Activated gamma-delta T cell treated with anti-CD3 and anti-CD28 coated beads, Interleukin-2, amount 50 U/mL, for 16 hours (primary cell): ENCODE measurements around the gene LRRTM1.

Experiments
- DNase-seq: peaks from one replicate; pipeline ENCODE4 v3.0.0-alpha.2; 2020; ENCODE audit warnings: low read depth

Gene LRRTM1, protein sequence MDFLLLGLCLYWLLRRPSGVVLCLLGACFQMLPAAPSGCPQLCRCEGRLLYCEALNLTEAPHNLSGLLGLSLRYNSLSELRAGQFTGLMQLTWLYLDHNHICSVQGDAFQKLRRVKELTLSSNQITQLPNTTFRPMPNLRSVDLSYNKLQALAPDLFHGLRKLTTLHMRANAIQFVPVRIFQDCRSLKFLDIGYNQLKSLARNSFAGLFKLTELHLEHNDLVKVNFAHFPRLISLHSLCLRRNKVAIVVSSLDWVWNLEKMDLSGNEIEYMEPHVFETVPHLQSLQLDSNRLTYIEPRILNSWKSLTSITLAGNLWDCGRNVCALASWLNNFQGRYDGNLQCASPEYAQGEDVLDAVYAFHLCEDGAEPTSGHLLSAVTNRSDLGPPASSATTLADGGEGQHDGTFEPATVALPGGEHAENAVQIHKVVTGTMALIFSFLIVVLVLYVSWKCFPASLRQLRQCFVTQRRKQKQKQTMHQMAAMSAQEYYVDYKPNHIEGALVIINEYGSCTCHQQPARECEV

DNA sequence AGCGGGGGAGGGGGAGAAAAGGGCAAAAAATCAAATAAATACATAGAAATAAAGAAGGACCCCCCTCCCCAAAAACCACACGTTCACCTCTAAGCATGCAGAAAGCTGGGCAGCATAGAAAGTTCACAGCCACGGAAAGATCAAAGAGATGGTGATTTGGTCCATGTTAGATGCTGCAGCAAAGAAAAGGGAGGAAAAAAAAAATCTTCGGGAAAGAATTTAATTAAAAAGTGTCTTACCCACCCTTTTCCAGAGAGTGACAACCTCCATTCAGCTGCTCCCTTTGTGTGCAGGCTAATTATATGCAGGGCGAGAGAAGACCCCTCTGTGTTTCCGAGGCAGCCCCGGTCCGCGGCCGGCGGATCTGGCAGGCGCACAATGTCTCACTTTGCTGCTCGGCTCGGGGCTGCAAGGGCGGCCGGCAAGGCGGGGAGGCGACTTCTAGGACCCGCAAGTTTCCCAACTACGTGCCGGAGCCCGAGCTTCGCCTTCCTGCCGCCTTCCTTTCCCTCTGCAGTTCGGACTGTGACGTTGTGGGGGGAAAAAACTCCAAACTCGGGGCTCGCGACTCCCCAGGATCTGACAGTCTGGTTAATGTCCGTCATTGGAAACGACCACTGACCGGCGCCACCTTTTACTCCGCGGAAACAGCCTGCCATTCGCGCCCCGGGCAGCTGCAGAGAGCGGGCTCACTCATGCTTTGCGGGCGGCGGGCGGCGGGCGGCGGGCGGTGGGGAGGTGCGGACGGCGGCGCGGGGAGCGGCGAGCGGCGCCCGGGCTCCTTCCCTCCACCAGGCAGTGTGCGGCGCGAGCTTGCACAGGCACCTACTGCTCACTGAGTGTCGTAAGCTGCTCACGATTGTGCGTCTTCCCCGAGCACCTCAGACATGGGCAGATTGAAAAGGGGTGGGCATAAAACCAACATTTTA lies at the start of gene LRRTM1:
Gene LRRTM1 (minus strand): TSS at position 844 of the 929 bp plus-strand sequence. CDS start 933 bp downstream, outside the sequence.
- no peak for DNase-seq

DNA sequence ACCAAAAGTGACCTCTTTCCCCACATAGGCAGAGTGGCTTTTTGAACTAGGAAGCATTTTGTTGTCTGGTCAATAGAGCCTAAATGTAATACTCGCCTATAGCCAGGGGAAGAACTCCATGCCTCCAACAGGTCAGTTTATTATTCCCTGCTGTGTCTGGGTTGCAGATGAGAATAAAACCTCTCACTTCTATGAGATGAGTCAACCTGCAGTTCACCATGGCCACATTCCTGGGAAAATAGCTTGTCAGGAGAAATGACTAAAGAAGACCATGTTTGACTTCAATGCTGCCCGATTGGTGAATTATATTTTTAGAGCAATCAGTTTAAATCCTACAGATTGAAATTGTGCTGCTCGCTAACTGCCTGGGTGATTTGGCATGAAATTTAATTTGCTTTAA lies 46.7 kb upstream of the LRRTM1 start:
- DNase-seq, result no peak

DNA sequence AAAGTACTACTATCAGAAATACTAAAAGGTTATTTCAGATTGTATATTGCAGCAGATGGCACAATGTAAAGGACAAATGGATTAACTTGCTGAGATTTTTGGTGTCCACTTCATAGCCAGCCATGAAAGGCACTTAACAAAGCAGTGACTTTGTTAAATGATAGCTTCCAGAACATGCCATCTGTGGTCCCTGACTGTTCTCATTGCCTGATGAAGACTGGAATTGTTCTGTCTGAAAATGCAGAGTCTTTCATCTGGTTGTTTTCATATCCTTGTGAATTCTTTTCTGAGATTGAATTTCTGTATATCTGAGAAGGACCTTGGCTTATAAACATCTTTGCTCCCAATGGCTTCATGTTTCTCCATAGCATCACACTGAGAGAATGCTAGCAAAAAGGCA lies 44.4 kb upstream of the LRRTM1 start:
- DNase-seq, result no peak

DNA sequence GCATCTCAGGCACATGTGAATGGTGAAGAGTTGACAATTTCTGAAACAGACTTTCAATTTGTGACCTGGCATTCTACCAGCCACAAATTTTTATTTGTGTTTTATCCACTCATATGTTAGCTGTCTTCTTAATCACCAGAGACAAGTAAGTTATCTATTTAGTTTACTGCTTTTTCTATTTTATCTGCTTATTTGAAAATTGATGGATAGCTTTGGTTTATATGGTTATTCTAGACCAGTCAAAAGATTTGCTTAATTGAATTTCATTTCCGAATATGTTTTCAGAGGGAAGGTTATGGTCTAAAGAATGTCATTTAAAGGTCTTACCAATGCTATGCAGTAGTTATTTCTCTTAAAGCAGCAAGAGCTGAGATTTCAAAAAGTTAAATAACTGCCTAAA lies 43.5 kb upstream of the LRRTM1 start:
- no peak for DNase-seq

DNA sequence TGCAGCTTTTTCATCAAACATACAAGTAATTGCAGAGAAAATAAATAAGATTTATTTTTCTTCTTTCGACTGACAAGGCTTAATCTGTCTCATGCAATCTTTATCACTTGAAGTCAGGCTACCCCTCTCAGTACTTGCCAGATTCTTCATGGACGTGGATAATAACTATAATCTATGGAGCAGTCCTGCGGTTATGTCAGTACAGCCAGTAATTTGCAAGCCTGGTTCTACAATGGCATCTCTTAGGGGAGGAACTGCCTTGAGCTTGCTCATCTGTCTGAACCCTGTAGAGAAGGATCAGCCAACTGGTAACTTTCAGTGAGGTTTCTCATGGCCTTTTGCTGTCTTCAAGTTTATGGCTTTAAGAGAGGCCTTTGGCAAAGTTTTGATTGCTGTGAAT lies 35.5 kb upstream of the LRRTM1 start:
- DNase-seq, result no peak

DNA sequence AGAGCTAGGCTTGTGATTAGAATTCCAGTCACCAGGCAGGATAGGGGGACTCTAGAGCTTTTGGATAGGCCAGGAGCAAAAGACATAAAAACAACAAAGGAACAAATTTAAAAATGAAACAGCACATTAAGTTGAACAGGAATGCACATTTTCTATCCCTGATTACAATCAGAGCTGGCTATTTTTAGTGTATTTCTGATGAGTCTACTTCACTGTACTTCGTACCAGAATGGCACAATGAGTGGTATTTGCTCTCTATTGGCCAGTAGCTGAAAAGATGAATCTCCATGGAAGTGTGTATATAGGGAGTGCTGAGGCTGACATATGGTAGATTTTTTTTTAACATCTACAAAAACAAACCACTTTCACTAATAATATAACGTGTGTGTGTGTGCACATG lies 34.2 kb upstream of the LRRTM1 start:
- no peak for DNase-seq

DNA sequence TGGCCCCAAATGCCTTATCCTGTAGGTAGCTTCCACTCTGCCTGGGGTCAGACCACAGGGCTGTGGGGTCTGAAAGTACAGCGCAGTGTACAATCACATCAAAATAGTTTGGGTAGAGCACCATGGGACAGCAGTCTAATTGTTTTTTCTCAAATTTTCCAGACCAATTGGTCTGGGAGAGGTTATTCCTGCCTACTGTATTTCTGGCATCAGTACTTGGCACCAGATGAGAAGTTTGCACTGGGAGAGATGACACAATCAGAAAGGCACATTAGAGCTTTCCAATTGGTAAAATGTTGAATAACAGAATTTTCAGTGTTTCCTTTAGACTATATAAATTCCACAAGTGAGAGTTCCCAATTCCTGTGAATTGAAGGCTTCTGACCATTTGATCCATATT lies 30.9 kb upstream of the LRRTM1 start:
- no peak for DNase-seq

DNA sequence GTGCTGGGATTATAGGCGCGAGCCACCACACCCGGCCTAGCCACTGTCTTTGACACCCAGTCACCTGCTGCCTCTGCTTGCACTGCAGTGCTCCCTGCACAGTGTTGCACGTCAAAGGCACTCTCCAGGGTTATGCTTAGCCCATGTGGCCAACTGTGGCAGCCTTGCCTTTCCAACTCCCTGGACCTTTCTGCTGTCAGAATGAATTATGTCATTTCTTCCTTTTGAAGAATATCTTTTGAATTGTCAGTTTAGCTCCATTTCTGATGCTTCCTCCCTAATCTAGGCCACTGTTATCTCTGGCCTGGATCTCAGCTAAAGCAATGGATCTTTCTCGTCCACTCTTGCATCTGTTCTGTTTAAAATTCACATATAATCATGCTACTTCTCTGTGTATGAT lies 29.3 kb upstream of the LRRTM1 start:
- no peak for DNase-seq

DNA sequence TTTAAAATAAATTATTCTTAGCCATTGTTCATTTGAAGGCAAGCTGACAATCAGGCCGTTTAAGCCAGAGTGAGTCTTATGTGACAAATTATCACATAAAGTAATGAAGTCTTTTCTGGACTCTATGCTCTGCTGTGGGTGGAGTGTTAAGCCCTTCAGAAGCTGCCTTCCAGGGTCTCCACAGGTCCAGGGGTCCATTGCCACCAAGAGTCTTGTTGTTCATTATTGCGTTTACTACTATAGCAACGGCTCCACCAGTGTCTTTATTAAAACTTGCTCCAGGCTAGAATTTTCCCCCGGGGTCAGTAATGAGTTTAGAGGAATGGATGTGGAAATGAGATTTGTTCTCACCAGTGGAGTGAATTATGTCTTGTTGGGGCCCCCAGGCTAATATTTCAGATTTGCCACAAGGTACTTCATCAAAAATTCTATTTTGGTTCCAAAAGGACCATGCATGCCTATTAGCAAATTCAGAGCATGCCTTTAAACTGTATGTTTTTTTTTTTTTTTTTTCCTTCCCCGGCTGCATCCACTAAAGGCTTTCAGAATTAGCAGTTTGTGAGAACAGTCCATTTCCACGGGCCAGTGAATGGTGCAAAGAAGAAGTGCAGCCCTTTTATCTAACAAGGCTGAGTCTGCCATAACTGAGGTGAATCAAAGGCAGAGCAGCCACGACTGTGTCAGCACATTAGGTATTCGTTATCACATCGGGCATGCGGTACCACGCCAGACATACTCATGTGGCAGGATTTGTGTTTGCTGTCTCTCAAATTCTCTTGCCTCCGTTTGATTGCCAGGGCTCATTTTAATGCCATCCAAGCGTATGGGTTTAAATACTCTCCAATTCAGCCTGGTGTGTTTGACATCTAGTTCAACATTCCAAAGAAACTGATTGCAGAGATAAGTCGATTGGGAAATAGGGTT lies 26.2 kb upstream of the LRRTM1 start:
- DNase-seq, result no peak

DNA sequence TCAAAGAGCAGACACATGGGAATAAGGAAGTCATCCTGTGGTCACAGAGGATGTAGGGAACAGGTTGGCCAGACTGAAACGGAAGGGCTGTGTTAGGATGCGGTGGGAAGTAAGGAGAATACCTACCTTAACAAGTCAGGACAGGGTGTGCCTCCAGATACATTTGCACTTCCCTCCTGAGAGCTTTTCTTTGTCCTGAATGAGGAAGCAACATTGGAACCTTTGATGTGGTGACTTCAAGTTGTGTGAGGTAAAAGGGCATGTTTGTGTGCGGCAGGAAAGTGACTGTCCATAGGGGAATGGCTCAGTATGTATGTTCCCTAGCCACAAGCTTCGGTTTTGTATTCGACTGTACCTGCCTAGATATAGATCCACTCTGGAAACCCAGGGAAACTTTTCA lies 24.9 kb upstream of the LRRTM1 start:
- DNase-seq, result no peak

DNA sequence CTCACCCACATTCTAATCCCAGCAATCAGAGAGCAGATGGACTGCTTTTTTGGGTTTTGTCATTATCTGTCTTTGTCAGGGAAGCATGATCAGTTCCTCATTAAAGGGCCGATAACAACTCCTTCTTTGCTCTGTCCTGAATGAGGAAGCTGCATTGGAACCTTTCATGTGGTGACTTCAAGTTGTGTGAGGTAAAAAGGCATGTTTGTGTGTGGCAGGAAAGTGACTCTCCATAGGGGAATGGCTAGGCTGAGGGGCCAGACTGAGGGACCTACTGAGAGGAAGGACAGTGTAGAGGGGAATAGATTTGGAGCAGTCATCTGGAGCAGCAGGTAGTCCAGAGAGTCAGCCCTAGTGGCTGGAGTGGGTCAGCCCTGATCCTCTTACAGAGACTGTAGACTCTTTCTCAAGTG lies 23.6 kb upstream of the LRRTM1 start:
- DNase-seq, result no peak

DNA sequence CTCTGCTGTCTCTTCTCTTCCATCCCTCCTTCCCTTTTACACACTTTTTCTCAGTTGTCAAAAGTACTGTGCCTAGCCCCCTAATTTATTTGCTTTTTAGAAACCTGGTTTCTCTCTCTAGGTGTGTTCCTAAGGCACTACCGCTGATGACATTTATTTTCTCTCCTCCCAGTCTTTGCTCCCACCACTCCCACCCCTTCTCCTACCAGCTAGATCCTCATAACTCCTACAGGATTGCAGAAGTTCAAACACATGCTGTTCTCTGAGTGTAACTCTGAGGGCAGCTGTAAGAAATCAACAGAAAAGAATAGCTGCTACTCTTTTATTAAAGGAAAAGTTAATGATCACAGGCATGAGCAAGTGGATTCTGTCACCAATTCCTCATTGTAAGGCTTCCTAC lies 22.3 kb upstream of the LRRTM1 start:
- no peak for DNase-seq

DNA sequence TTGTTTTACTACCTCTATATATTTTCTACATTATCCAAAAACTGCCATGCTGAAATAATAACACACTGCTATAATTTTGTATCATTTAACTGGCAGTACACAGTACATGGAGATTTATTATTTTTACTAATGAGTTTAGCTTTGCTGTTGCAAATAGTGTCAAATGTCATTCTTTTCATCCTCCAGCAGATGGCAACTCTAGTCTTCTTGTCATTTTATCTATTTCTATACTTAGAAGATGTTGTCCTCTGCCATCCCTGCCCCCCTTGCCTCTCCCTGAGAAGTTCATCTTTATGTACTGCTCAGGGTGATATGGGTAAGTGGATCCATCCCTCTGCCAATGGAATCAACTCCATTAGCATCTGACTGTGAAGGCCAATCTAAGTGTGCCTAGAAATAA lies 21.7 kb upstream of the LRRTM1 start:
- no peak for DNase-seq

DNA sequence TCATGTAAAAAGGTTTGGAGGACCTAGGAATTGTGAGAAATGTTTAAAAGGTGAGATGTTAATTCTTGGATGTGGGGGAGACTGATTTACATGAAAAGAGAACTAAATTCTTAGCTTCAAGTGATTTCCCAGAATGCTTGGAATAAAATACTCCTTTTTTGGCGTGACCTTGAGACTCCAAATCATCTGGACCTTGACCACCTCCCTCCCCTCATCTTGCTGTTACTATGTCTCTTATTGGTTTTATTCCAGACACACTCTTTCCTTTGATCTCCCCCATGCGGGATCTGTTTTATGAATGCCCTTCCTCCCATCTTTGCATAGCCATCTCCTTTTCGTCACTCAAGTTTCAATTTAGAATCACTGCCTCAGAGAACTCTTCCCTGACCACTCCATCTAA lies 20.0 kb upstream of the LRRTM1 start:
- no peak for DNase-seq

DNA sequence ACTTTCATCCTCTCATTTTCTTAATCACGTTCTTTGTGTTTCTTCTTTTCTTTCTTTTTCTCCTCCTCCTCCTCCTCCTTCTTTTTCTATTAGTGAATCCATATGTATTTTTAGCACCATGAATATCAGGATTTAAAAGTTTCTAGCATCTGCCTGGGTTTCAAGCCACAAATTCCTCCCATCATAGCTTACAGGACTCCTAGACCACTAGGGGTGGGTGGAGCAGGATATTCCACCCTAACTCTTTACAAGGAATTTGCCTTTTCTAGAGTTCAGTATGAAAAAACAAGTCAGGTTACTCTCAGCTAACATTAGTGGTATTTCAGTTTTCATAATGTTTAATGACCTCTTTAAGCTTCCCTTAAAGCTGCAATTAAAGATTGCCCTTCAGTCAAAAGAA lies 19.1 kb upstream of the LRRTM1 start:
- no peak for DNase-seq

DNA sequence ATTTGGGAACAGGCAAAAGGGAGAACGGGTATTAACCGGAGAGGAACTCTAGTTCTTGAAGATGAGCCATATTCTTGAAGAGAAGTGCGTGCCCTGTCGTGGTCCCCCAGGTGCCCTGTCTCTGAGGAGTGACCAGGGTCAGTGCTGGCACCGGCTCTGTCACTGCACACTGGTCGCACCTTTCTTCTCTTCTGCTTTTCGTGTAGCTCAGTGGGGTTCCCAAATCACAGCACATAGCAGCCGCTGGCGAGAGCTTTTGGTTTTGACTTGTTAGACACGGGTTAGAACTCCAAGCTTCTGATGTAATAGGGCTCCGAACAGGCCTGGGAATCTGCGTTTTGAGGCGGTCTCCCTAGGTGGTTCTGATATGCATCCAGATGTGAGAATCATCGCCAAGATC lies 18.4 kb upstream of the LRRTM1 start:
- no peak for DNase-seq

DNA sequence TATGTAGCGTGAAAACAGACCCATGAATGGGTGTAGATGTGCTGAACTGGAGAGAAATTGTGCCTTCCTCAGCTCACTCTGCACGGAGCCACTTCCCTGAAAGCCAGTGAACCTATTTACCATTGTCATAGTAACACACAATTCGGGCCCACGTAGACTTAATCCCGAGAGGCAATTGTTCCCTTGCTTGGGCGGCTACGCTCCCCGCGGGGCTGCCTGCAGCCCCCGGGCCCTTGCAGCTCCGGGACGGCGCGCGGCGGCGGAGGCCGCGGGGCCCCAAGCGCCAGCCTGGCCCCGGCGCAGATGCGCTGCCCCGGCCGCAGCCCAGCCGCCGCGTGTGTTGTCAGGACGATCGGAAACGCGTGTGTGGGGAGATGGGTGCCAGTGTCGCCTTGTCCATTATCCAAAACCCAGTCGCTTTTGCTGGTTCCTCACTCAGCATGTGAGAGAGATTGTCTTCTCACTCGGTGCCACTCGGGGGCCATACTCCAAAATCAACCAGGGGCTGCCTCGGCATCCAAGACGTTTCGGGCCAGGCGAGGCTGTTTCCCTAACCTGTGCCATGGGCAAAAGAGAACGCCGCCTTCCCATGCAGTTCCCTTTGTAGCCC lies 17.9 kb upstream of the LRRTM1 start:
- DNase-seq, result no peak

DNA sequence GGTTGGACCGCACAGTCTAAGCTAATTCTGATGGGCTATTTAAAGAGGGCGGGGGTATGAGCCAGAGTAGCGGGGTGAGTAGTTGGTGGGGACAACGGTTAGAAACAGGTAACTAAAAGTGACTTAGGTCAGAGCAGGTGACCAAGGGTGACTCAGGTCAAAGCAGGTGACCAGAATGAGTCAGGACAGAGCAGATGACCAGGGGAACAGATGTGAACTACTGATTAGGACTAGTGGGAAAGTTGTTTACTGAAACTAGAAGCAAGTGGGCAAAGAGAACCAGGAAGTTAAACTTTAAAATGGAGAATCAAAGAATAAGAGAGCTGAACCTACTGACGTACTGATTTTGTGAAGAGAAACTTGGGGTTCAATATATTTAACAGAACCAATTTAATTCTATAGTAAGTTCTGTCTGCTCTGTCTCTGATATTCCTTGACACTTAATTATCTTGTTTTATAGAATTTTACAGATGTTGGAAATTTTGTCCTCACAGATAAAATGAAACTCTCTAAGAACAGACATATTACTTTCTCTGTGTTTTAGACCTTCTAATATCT lies 7.8 kb upstream of the LRRTM1 start:
- no peak for DNase-seq

DNA sequence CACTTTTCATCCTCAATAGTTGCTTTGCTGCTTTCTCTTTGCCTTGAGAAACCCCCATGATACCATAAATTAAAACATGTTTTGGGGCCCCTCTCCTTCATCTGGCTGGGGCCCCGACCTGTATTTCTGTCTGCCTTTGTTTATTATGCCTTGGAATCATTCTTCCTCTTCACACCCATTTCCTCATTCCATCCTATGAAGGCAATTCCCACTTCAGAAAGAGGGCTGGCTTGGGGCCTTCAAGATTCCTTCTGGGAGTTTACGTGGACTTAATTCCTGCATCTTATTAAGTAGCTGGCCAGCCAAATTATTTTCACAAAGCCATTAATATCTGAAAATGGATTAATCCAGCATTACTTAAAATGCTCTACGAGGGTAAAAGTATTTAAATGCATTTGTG lies 6.8 kb upstream of the LRRTM1 start:
- no peak for DNase-seq

DNA sequence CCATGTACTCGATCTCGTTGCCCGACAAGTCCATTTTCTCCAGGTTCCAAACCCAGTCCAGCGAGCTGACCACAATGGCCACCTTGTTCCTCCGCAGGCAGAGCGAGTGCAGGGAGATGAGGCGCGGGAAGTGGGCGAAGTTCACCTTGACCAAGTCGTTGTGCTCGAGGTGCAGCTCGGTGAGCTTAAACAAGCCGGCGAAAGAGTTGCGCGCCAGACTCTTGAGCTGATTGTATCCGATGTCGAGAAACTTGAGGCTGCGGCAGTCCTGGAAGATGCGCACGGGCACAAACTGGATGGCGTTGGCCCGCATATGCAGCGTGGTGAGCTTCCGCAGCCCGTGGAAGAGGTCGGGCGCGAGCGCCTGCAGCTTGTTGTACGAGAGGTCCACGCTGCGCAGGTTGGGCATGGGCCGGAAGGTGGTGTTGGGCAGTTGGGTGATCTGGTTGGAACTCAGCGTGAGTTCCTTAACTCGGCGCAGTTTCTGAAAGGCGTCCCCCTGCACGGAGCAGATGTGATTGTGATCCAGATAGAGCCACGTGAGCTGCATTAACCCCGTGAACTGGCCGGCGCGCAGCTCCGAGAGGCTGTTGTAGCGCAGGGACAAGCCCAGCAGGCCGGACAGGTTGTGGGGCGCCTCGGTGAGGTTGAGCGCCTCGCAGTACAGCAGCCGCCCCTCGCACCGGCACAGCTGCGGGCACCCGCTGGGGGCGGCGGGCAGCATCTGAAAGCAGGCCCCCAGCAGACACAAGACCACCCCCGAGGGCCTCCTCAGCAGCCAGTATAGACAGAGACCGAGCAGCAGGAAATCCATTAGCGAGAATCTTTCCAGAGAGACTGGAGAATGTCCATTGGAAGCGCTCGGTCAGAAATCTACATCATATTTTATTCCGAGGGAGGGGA lies 1.3 kb downstream of the LRRTM1 start:
- no peak for DNase-seq
